ENCODE data around the gene POU4F1.

The POU4F1 gene

DNA sequence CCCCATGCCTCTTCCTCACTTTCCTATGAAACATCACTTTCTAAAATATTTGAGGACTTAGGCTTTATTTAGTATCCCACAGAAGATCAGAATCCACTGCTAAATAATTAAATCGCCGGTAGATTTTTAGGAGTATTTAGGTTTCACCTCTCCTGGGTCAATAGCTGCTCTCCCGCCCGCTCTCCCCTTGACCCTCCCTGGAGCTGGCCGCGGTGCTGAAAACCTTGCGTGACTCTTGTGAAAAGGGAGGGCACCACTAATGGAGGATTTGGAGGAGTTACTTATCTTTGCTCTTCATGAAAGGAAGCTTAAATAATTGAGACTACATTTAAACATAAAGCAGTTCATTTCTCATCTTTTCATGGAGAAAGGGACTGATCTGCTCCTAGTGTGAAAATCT lies 14.1 kb downstream of the POU4F1 start:
- no peak for DNase-seq

- no peak for DNase-seq
Measured at GRCh38 chr13:78587395-78587794, 16.0 kb downstream of the POU4F1 start.

- no peak for DNase-seq
Measured at GRCh38 chr13:78586706-78587105, 16.6 kb downstream of the POU4F1 start.

GRCh38 chr13:78576261-78576660 lies 27.1 kb downstream of the POU4F1 start:
- no peak for DNase-seq

DNA sequence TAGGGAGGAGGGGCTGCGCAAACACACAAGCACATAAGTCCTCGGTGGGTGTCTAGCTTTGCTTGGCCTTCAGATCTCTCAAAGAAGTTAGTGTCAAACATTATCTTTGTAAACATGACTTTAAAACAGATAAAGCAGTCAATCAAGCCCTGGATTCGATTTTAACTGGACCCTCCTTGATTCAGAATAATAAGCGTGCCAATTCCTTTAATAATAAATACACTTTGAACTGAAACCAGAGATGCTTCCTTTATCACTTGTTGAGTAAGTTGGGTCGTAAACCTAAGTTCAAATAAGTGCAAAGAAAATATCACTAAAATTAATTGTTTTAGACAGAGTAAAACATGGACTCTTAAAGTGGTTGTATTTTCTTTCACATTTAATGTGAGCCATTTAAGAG lies 30.9 kb downstream of the POU4F1 start:
- no peak for DNase-seq

- DNase-seq, result no peak
Measured at GRCh38 chr13:78569029-78569428, 34.3 kb downstream of the POU4F1 start.

GRCh38 chr13:78566631-78567030 lies 36.7 kb downstream of the POU4F1 start:
- DNase-seq, result no peak

GRCh38 chr13:78562237-78562889 lies 41.0 kb downstream of the POU4F1 start:
- DNase-seq, result no peak

Data from CD4-positive, alpha-beta T cell treated with Interleukin-4 for 4 hours (primary cell).